GM19035 (cell line): ENCODE measurements around the gene TRPM7.
"Not testable (repeated sequence)": the region's sequence is repeated elsewhere in the genome, so short reads cannot be mapped to it uniquely, and the experiment has no call there.

Experiments
- ATAC-seq: cut with Tn5 transposase; IDR thresholded peaks from one replicate; pipeline ENCODE4 v1.9.1; 2021; ENCODE audit not compliant: unreplicated experiment

TRPM7 gene

DNA sequence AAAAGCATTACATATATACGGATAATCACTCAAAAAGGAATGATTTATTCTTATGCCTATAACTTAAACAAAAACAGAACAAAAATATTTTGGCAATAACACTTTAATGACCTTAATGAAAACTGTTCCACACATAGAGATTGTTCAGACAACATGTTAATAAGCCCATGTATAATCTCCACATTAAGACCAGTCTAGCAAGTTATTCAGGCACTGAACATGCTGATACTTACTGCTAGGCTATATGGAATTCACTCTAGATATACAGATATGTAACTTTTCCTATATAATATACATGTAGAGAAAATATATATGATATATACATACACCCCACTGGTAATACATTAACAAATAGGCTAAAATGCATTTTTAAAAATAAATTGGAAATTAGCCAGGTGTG lies 96.3 kb downstream of the TRPM7 start:
- no peak for ATAC-seq

DNA sequence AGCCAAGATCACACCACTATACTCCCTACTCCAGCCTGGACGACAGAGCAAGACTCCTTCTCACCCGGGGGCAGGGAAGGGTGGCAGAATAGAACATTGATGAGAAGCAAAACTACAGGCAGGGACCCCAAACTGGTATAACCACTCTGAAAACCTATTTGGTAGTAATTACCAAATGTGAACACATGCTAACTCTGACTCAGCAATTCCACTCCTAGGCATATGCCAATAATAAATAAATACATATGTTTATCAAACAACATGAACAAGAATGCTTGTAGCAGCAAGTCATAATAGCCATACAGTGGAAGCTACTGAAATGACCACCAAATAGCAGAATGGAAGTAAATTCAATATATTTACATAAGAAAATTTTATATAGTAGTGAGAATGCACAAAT lies 109.1 kb downstream of the TRPM7 start:
- ATAC-seq: no peak

DNA sequence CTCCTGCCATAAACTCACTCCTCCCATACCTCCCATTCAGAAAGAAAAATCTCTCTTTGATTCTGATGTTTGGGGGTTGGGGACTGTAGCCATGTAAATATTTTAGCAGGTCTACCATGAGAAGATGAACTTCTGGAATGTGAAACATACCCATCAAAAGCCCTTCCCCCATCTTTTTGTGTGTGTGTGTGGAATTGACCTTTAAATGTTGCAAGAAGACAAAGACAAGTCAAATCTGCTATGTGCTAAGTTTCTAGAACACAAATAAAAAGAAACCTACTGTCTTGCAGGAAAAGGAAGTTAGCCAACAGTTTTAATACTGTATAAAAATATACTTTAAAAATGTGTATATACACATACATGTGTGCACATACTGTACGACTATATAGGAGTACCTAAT lies 110.4 kb downstream of the TRPM7 start:
- ATAC-seq: no peak

DNA sequence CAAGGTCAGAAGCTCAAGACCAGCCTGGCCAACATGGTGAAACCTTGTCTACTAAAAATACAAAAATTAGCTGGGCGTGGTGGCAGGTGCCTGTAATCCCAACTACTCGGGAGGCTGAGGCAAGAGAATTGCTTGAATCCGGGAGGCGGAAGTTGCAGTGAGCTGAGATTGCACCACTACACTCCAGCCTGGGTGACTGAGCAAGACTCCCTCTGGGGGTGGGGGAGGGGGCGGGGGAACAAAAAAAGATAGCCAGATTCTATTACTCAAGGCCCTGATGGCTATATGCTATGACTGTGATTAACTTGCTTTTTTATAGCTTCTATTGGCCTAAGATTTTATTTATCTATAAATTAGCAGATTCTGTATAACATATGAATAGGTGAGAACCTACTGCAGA lies 112.8 kb downstream of the TRPM7 start:
- not testable (repeated sequence) for ATAC-seq

DNA sequence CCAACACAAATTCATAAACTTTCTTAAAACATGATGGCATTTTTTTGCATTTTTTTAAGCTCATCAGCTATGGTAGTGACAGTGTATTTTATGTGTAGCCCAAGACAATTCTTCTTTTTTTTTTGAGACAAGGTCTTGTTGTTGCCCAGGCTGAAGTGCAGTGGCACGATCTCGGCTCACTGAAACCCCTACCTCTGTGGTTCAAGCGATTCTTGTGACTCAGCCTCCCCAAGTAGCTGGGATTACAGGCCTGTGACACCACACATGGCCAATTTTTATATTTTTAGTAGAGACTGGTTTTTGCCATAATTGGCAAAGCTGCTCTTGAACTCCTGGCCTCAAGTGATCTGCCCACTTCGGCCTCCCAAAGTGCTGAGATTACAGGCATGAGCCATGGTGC lies 122.8 kb downstream of the TRPM7 start:
- ATAC-seq: no peak

DNA sequence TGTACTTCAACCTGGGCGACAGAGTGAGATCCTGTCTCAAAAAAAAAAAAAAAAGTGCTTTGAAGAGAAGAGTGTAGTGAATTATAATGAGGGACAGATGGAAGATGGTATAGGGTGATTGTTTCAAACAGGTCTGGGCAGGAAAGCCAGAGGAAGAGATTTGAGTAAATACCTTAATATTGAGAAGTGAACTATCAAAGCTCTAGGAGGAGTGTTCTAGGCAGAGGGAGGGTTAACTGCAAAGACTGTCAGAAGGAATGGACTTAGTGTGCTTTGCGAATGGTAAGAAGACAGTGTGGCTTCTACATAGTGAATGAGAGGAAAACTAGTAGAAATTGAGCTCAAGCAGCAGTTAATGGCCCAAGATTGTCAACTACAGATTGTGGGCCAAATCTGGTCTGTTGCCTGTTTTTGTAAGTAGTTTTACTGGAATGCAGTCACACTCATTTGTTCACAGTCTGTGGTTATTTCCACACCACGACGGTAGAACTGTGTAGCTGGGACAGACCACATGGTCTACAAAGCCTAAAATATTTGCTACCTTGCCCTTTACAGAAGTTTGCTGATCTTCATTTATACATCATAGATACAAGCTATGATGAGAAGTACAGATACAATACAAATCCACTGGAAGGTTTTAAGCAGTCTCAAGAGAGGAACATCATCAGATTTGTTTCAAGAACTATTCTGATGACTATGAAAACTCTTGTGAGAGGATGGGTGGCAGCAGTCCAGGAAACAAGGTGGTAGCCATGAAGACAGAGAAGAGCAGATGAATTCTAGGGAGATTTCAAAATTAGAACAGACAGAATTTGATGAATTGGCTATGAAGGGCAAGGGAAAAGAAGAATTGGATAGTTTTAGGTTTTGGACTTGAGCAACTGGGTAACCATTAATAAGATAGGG lies 123.6 kb downstream of the TRPM7 start:
- no peak for ATAC-seq

DNA sequence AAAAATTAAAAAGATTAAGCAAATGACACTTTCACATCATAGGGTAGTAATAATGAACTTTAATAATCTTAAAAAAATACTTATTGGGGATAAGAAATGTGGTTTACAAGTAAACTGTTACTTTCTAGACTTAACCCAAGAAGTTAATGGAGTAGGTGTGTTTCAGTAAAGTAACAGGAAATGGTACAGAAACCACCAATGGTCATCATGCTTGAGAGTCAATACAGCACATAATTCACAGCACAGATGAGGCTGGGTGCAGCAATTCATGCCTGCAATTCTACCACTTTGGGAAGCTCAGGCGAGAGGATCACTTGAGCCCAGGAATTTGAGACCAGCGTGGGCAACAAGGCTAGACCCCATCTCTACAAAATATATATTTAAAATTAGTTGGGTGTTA lies 128.6 kb downstream of the TRPM7 start:
- ATAC-seq: no peak

DNA sequence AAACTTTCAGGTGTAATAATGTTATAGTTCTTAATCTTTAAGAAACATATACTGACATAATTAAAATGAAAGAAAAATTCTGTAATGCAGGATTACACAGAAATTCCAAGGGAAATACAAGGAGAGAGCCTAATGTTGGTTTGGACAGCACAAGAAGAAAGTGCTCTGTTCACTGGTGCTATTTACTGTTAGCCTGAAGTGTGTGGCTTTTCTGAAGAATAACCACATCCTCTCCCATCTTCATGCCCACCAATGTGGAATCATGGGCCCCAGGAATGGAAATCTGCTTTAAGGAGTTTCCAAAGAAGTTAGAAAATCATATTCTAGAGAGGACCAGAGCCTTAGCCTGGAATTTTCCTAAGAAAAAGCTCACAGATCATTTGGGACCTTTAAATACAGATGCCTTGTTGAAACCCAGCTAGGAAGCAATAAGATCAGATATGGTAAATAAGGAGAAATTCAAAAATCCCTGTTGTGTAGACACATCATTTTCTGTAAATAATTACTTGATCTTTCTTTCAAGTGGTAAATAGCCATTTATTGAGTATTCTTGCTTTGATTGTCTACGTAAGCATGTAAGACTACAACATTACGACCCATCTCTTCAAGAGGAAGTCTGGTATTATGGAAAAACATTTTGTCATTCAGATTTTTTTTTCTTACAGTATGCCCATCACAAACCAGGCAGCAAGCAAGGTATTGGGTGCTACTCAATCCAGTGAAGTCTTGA lies 129.8 kb downstream of the TRPM7 start:
- ATAC-seq: no peak

DNA sequence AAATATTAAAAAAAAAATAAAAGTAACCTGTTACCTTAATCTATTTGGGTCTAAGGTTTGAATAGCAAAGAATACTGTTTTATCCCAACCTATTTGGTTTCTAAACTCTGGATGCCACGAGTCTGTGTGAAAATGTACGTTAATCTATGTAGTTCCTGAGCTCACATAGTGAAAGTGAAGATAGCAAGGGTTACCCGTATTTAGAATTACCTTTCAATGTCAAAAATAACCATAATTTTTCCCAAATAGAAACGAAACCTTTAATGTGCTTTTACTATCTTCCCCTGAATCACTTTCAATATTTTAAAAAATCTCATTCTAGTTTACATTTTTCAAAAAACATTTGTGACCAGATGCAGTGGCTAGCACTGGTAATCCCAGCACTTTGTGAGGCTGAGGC lies 134.4 kb downstream of the TRPM7 start:
- ATAC-seq: no peak

DNA sequence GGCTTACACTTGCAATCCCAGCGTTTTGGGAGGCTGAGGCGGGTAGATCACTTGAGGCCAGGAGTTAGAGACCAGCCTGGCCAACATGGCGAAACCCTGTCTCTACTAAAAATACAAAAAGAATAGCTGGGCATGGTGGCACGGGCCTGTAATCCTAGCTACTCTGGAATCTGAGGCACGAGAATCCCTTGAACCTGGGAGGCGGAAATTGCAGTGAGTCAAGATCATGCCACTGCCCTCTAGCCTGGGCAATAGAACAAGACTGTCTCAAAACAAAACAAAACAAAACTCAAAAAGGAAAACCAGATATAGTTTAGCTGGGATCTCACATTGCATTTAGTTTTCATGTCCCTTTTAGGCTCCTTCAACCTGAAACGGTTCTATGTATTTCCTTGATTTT lies 137.3 kb downstream of the TRPM7 start:
- ATAC-seq: no peak

DNA sequence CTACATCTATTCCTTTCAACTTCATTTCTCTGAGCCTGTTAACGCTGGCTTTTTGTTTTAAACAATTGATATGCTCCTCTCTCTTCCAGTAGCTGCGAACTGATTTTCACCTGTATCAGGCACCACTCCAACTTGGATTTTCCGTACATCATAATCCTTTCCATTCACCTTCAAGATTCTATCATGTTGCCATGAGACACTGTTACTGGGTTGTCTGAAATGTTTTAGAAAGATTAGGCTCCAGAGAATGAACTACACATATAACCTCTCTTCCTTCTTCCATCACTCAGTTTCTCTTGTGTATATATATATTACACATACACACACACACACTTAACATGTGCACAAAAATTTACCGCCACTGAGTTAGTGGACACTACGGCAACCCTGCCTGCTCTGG lies 140.0 kb downstream of the TRPM7 start, which contains the start of gene USP50:
Gene USP50, minus strand, starts transcription at position 101 of the 400 bp plus-strand sequence. CDS start 141 bp downstream, outside the sequence.
- ATAC-seq: no peak

DNA sequence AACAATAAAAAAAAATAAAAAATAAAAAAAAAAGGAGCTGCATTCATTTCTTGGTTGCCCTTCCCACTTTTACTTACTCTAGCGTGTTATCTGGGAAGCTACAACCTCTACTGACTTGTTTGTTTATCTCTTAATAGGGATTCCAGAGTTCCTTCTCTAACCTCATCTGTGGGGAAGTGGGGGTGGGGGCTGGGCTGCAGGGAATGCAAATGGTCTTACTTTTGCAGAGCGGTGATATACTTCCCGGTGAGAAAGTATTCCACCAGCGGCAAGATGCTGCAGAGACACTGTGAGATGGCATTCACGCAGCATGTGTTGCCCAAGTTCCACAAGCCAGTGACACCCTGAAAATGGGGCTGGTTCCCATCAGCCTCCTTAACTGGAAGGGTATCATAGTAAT lies 142.2 kb downstream of the TRPM7 start:
- ATAC-seq: no peak

DNA sequence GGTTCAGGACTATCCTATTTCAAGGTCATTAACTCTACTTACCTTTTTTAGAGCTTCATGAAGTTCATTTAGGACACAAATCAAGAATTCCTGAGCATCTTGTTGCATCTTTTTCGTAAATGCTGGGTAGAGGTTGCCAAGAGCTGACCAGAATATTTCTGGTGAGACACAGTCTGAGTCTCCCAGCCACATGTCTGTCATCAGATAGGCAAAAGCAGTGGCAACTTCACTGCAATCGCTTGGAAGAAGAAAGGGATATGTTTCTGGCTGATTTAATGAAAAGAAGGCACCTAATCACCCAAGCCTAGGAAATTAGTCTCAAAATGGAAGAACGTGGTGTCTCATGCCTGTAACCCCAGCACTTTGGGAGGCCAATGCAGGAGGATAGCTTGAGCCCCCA lies 143.0 kb downstream of the TRPM7 start:
- ATAC-seq: no peak

DNA sequence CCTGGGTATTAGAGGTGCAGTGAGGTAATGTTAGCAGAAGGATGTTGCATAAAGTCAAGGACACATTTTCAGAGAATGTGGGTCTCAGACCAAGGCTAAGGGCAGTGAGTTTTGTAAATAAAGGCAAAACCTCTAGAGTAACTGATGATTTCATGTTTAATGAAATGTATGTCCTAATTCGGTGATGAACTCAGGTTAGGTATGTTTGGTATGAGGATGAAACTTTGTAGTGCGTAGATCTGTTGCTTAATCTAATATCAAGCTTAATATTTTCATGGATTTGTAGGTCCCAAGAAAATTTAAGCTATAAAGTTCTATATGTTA lies 143.7 kb downstream of the TRPM7 start:
- no peak for ATAC-seq

DNA sequence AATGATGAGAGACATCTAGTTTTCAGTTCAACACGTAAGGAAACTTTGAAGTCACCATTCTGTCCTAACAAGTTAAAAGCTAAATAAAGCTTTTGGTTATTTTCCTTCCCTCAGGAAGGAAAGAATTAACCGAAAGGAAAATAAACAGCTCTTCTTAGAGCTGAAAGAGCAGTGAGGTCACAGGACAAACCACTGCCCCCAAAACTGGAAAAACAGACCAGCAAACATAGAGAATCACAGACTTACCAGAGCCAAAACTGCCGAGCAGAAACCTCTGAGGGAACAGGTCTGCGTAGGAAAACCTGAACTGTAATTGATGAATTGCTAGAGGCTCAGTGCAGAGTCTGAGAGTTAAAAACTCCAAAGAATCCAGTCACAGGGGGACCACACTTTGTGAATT lies 154.8 kb downstream of the TRPM7 start:
- no peak for ATAC-seq

DNA sequence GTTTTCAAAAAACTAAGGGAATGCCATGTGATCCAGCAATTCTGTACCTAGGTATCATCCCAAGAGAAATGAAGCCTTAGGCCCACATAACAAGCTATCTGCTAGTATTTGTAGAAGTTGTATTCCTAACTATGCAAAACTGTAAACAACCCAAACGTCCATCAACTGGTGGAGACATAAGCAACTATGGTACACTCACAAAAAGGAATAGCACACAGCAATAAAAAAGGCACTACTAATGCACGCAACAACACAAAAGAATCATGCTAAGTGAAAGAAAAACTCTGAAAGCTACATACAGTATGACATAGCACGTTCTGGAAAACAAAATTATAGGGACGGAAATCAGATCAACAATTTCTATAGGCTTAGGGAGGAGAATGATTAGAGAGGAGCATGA lies 155.4 kb downstream of the TRPM7 start:
- ATAC-seq: no peak

DNA sequence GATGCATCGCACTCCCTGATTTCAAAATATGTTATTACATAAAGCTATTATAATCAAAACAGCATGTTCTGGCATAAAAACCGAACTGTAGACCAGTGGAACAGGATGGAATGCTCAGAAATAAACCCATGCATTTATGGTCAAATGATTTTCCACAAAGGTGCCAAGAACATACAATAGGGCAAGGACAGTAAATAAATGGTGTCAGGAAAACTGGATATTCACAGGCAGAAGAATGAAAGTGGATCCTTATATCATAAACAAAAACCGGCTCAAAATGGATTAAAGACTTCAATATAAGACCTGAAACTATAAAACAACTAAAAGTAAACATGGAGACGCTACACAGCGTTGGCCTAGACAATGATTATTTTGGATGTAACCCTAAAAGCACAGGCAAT lies 162.7 kb downstream of the TRPM7 start:
- no peak for ATAC-seq

DNA sequence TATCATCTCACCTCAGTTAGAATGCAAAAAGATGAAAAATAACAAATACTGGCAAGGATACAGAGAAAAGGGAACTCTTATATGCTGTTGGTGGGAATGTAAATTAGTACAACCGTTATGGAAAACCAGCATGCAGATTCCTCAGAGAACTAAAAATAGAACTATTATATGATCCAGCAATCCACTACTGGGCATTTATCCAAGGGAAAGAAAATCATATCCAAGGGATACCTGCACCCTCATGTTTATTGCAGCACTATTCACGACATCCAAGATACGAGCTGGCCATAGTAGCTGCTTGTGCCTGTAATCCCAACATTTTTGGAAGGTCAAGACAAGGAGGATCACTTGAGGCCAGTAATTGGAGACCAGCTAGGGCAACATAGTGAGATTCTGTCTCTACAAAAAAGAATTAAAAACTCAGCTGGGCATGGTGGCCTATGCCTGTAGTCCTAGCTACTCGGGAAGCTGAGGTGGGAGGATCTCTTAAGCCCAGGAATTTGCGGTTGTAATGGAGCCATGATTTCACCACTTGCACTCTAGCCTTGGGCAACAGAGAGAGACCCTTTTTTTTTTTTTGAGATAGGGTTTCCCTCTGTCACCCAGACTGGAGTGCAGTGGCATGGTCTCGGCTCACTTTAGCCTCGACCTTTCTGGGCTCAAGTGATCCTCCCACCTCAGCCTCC lies 166.7 kb downstream of the TRPM7 start:
- ATAC-seq: no peak

DNA sequence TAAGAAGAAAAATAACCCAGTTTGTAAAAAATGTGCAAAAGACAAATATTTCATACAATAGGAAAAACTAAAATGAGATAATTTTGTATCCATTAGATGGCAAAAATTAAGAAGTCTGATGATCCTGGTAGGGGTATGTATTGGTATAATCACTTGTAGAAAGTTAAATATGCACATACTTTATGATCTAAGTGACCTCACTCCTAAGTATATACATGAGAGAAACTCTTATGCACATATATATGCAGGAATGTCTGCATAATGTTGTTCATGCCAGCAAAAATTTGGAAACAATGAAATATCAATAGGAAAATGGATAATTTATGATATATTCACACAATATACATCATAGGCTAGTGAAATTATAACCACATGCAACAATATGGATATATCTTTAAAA lies 173.6 kb downstream of the TRPM7 start:
- no peak for ATAC-seq
